Activated CD4-positive, alpha-beta memory T cell treated with anti-CD3 and anti-CD28 coated beads for 36 hours (primary cell): ENCODE results near the gene DBX2. TPM values are rescaled to one million over a fixed set of nuclear protein-coding genes. Genes with fewer than 3 reads are reported as not detected.

Experiments used
- CTCF ChIA-PET: fragments of 350-600 bp; sonication (Branson Sonifier 250); formaldehyde crosslinking; loops from one replicate; lab custom pipeline; 2021; ENCODE audit warnings: antibody characterized with exemption, inconsistent platforms; lab: Charles Lee
- POLR2A ChIA-PET: fragments of 350-600 bp; sonication (Branson Sonifier 250); formaldehyde crosslinking; loops from one replicate; lab custom pipeline; 2021; ENCODE audit warnings: antibody characterized with exemption; lab: Charles Lee
- DNase-seq: peaks from one replicate; pipeline ENCODE4 v3.0.0-alpha.2; 2020
- H3K27ac Mint-ChIP-seq: one replicate; pipeline ENCODE4 v1.8.0; 2021; ENCODE audit warnings: mixed read lengths
- H3K27me3 Mint-ChIP-seq: one replicate; pipeline ENCODE4 v1.8.0; 2021; ENCODE audit warnings: mixed read lengths
- H3K36me3 Mint-ChIP-seq: one replicate; pipeline ENCODE4 v1.8.0; 2021; ENCODE audit warnings: mixed read lengths
- H3K4me1 Mint-ChIP-seq: one replicate; pipeline ENCODE4 v1.8.0; 2021; ENCODE audit warnings: low read depth, mixed read lengths
- H3K4me3 Mint-ChIP-seq: one replicate; pipeline ENCODE4 v1.8.0; 2021; ENCODE audit warnings: mild to moderate bottlenecking, mixed read lengths
- H3K9me3 Mint-ChIP-seq: one replicate; pipeline ENCODE4 v1.8.0; 2021; ENCODE audit warnings: mixed read lengths
- intact Hi-C: fragments of 100-400 bp; cut with micrococcal nuclease; formaldehyde crosslinking; loops from one replicate; pipeline ENCODE4 v1.15.1; 2023
- total RNA-seq, 2 experiments: library from RNA; stranded (reverse); gene quantifications; one replicate each; pipeline ENCODE4 v1.2.3, GENCODE V29; 2021

The DBX2 gene
- total RNA-seq, 2 experiments from 2014 or later = not detected

DNA sequence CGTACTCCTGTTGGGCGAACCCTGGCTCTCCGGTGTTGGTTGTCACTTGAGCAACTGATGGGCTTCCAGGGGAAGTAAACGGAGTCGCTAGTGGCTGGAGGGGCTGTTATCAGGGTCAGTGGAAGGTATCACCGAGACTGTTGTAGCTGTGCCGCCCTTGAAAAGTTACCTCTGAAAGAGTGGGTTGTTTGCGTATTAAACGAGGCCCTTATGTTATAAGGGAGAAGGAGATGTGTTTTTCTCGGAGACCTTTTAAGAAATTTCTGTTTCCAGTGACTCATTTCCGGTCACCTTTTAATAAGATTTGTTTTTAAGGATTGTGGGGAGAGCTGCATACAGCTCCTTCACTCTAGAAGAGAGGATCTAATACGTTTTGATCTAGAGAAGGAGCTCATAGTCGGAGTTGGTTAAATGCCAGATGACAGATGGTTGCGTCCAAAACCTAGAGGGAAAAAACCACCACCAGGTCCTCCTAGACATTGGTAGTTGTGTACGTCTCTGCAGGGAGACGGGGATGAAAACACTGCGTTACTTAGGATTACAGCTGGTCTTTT is 750 bp upstream of the DBX2 start:
- Mint-ChIP-seq H3K4me1 (peaks cover 2% of the 10 kb centered on the region), H3K9me3 (no peaks in the 10 kb centered on the region), H3K36me3 (no peaks in the 10 kb centered on the region), H3K4me3 (no peak overlapping the region), H3K27ac (no peak overlapping the region), H3K27me3 (peaks cover 40% of the 10 kb centered on the region)
- CTCF ChIA-PET = interaction anchor here (1.2 kb wide), 1 partner anchor 103 kb away, joined by 5 read pairs; no protein-coding TSS in a partner anchor
- no peak for DNase-seq
- POLR2A ChIA-PET = no interaction called here
- intact Hi-C loops = no loop called here

DNA sequence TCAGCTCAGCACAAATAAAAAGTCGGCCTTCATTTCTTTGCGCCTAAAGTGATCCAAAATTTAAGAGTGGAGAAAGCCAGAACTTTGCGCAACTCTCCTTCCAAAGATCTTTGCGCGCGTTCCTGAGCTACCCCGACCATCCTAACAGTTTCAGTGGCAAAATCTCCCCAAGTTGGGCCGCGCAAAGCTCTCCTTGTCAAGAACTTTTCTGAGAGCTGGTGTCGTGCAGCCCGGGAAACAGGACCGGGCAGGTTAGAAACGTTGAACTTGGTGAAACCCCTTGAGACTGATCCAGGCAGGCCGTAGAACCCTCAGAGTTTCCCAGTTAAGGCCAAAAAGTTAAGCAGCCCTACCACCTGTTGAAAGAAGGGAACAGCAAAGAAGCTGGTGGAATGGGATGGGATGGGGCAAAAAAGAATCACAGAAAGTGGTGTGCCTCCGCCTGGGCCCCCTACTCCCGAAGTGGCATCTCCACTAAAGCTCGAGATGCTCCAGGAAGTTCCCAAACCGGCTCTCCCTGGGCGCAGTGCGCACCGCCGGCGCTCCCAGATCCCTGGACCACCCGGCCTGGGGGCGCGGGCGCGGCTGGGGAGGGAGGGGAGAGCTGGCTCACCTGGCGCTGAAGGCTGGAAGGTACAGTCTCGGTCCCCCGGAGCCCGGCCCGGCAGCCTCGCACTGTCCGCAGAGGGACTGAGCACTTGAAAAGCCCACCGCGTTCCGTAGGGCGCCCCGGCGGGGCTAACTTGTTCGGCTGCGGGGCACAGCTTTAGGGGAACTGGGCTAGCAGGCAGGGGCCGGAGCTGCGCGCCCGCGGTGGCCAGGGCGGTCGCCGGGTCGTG is 768 bp downstream of the DBX2 start:
- intact Hi-C loops = no loop called here

DNA sequence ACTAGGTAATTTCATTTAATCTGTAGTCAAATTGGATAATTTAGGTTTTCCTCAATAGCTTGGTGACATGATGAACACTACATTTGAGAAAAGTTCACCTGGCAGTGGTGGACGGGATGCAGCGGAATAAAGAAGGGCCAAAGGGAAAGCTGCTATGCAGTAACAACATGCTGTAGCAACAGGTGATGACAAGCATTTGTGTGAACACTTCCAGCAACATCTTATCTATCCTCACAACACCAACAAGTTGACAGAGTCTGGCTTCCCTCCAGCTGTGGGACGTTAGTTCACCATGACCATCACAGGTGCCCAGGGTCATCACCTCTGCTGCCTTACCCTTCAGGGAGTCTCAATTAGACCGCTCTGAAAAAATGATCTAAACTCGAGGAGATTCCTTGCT is 8.3 kb downstream of the DBX2 start:
- Mint-ChIP-seq H3K36me3 (no peaks in the 10 kb centered on the region), H3K27ac (no peak overlapping the region), H3K4me3 (no peak overlapping the region), H3K4me1 (no peaks in the 10 kb centered on the region), H3K27me3 (peaks cover 16% of the 10 kb centered on the region), H3K9me3 (no peaks in the 10 kb centered on the region)
- intact Hi-C loops = no loop called here
- ChIA-PET CTCF (no interaction called here), POLR2A (no interaction called here)
- no peak for DNase-seq

More for the DNA sequence above, 768 bp downstream of the DBX2 start:
- Mint-ChIP-seq H3K4me3 (no peak overlapping the region), H3K36me3 (no peaks in the 10 kb centered on the region), H3K4me1 (peaks cover 2% of the 10 kb centered on the region), H3K27ac (no peak overlapping the region), H3K9me3 (no peaks in the 10 kb centered on the region), H3K27me3 (peaks cover 47% of the 10 kb centered on the region)
- no peak for DNase-seq
- ChIA-PET CTCF (no interaction called here), POLR2A (no interaction called here)

DNA sequence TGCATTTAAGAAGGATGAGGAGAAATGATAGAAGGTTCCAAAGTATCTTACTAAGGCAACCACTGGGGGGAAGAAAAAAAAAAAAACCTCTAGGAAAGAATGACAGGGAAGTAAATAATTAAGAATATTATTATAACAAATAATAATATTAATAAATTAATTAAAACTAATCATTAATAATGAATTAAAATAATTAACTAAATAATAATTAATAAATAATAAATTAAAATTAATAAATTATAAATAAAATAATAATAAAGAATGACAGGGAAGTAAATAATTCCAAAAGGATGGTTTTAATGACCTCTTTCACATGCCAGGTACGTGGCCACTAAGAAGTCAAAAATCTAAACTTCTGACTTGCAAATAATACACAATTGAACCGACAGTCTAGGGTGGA is 9.9 kb downstream of the DBX2 start:
- ChIA-PET POLR2A (no interaction called here), CTCF (no interaction called here)
- Mint-ChIP-seq H3K36me3 (no peaks in the 10 kb centered on the region), H3K9me3 (no peaks in the 10 kb centered on the region), H3K27me3 (peaks cover 7% of the 10 kb centered on the region), H3K4me1 (no peaks in the 10 kb centered on the region), H3K27ac (no peak overlapping the region), H3K4me3 (no peak overlapping the region)
- DNase-seq = no peak
- intact Hi-C loops = no loop called here

DNA sequence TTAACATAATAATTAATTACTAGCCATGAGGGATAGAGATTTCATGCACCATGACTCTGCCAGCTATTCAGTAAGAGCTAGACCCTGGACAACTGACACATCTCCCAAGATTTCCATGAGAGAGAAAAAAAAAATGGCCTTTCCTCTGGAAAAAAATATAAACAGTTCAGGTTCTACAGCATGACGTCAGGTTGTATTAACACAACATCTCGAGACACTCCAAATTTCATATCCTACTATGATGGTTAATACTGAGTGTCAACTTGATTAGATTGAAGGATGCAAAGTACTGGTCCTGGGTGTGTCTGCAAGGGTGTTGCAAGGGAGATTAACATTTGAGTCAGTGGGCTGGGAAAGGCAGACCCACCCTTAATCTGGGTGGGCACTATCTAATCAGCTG is 11.1 kb downstream of the DBX2 start:
- Mint-ChIP-seq H3K4me3 (no peak overlapping the region), H3K27me3 (peaks cover 5% of the 10 kb centered on the region), H3K27ac (no peak overlapping the region), H3K36me3 (no peaks in the 10 kb centered on the region), H3K9me3 (no peaks in the 10 kb centered on the region), H3K4me1 (no peaks in the 10 kb centered on the region)
- ChIA-PET CTCF (no interaction called here), POLR2A (no interaction called here)
- no peak for DNase-seq
- intact Hi-C loops = no loop called here

DNA sequence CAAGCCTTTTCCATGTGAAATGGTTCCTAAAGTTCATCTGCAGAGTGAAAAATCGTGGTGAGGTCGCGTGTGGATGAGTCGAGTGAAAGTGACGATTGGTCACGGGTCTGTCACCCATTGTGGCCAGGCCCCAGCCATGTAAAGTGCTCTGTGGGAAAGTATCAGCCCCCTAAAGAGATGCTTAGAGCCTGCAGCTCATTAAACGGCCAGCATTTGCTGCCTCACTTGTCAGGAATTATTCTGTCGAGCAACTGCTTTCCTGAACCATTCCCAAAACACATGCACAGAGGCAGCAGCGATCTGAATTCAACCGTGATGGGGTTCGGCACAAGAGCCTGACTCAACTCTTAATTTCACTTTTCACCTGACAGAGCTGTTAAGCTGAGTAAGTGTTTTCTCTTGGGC is 16.0 kb downstream of the DBX2 start:
- peaks cover 12% of the 10 kb centered on the region for H3K27me3 Mint-ChIP-seq
- CTCF ChIA-PET = no interaction called here
- no peaks in the 10 kb centered on the region for H3K9me3 Mint-ChIP-seq
- no peak overlapping the region for H3K27ac Mint-ChIP-seq
- intact Hi-C loops = no loop called here
- no peaks in the 10 kb centered on the region for H3K4me1 Mint-ChIP-seq
- POLR2A ChIA-PET = no interaction called here
- DNase-seq = no peak
- H3K4me3 Mint-ChIP-seq = no peak overlapping the region
- no peaks in the 10 kb centered on the region for H3K36me3 Mint-ChIP-seq

DNA sequence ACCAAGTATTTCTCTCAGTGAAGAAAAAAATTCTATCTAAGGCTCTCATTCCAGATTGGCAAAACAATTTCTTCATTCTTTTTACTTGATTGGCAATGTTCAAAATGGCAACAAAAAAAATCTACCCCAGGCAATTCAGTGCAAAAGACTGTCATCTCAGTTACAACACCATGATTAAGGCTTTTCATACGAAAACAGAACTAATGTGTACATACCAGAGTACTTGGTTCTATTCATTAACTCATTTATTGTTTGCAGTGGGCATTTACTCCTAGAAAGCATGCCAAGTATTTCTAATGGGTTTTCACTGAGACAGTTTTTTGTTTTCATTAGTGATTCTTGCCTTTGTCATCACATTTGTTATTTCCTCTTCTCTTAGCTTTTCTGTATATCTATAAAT is 33.0 kb downstream of the DBX2 start:
- H3K36me3 Mint-ChIP-seq = no peaks in the 10 kb centered on the region
- no peaks in the 10 kb centered on the region for H3K4me1 Mint-ChIP-seq
- no peak overlapping the region for H3K4me3 Mint-ChIP-seq
- intact Hi-C loops = no loop called here
- H3K9me3 Mint-ChIP-seq = peaks cover 15% of the 10 kb centered on the region
- no peak for DNase-seq
- CTCF ChIA-PET = interaction anchor here (0.6 kb wide), 1 partner anchor 8 kb away, joined by 3 read pairs; no protein-coding TSS in a partner anchor
- peaks cover 5% of the 10 kb centered on the region for H3K27me3 Mint-ChIP-seq
- H3K27ac Mint-ChIP-seq = no peak overlapping the region
- POLR2A ChIA-PET = no interaction called here

DNA sequence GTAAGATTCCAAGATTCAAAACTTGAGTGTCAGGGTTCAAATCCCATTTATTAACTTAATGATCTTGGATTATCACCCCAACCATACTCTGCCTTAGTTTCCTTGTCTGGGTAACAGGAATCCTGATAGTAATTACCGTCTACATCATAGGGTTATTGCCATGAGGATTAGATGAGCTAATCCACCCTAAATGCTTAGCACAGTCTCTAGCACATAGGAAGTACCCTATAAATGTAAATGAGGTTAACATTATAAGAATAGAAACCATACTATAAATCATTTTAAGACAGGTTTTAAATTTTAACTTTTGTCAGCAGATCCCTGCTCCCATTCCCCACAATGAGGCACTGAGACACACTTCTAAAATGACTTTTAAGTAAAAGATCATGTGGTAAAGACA is 36.5 kb downstream of the DBX2 start:
- no peak overlapping the region for H3K4me3 Mint-ChIP-seq
- no peaks in the 10 kb centered on the region for H3K4me1 Mint-ChIP-seq
- no peaks in the 10 kb centered on the region for H3K36me3 Mint-ChIP-seq
- no peak overlapping the region for H3K27ac Mint-ChIP-seq
- H3K27me3 Mint-ChIP-seq = peaks cover 7% of the 10 kb centered on the region
- no peak for DNase-seq
- POLR2A ChIA-PET = no interaction called here
- intact Hi-C loops = no loop called here
- CTCF ChIA-PET = no interaction called here
- H3K9me3 Mint-ChIP-seq = peaks cover 7% of the 10 kb centered on the region

DNA sequence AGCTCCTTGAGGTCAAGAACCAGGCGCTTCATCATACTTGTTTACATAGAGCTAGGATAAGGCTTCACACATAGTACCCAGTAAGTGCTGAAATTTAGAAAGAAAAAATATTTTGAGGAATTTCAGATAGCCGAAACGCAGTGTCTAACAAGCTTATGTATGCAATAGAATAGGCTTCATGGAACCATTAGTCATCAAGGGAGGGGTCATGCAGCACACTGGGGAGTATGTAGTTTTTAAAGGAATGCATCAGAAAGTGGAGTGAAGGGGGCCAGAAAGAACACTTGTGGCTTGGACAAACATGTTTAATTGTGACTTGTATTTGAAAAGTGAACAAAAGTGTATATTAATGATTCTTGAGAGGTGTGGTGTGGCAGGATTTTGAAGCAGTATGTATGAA is 38.1 kb downstream of the DBX2 start:
- ChIA-PET POLR2A (no interaction called here), CTCF (no interaction called here)
- Mint-ChIP-seq H3K9me3 (no peaks in the 10 kb centered on the region), H3K27ac (no peak overlapping the region), H3K4me1 (no peaks in the 10 kb centered on the region), H3K27me3 (peaks cover 7% of the 10 kb centered on the region), H3K4me3 (no peak overlapping the region), H3K36me3 (no peaks in the 10 kb centered on the region)
- intact Hi-C loops = no loop called here
- no peak for DNase-seq

DNA sequence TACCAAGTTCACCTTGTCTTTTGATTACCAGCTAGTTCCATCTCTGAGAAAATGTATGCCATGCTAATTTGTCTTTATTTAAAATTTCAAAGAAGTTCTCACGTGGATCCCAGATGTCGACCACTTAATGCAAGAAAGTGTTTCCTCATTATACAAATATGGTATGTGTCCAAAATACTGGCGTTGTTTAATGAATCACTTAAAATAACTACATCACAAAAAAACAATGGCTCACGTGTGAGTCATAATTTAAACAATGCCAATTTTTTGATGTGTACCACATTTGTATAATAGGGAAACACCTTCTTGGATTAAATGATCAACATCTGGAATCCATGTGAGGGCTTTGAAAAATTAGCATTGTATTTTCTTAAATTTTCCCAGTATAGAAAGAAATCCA is 40.8 kb downstream of the DBX2 start:
- intact Hi-C loops = no loop called here
- H3K4me3 Mint-ChIP-seq = no peak overlapping the region
- H3K27ac Mint-ChIP-seq = no peak overlapping the region
- no peaks in the 10 kb centered on the region for H3K36me3 Mint-ChIP-seq
- ChIA-PET POLR2A (no interaction called here), CTCF (interaction anchor here (0.7 kb wide), 1 partner anchor 8 kb away, joined by 3 read pairs; no protein-coding TSS in a partner anchor)
- peaks cover 5% of the 10 kb centered on the region for H3K27me3 Mint-ChIP-seq
- no peaks in the 10 kb centered on the region for H3K4me1 Mint-ChIP-seq
- H3K9me3 Mint-ChIP-seq = no peaks in the 10 kb centered on the region
- DNase-seq = no peak

DNA sequence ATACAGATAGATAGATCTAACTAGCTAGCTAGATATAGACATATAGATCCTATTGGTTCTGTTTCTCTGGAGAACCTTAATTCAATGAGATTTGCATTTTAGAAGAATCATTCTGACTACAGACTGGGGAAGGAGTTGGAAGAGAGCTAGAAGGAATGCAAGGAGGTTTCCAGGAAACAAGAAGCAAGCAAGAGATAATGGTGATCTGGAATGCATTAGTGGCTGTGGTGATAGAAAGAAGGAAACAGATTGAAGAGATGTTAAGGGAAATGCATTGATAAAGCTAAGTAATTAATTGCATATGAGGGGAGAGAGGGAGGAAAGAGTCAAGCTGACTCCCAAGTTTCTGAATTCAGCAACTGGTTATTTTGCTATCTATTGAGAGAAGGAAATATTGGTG is 42.7 kb downstream of the DBX2 start:
- ChIA-PET CTCF (no interaction called here), POLR2A (no interaction called here)
- intact Hi-C loops = no loop called here
- Mint-ChIP-seq H3K27ac (no peak overlapping the region), H3K4me3 (no peak overlapping the region), H3K36me3 (no peaks in the 10 kb centered on the region), H3K9me3 (no peaks in the 10 kb centered on the region), H3K27me3 (peaks cover 2% of the 10 kb centered on the region), H3K4me1 (no peaks in the 10 kb centered on the region)
- no peak for DNase-seq

DNA sequence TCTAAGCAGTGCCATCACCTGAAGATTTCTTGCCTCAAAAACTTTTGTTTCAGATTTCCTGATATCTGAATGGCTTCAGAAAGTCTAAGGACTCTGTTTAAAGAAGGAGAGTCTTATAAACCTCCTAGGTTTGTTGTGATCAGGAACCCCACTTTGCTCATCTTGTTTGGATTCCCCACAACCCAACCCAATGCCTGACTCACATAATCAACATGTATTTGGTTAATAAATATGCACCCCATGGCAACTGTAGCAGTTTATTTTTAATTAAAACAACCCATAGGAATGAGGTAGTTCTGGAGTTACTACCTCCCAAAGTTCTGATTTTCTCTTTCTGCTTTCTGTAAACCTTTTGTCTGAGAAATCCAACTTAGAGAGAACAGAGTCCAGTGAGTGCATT is 51.5 kb downstream of the DBX2 start:
- H3K4me1 Mint-ChIP-seq = no peaks in the 10 kb centered on the region
- H3K27me3 Mint-ChIP-seq = peaks cover 3% of the 10 kb centered on the region
- no peaks in the 10 kb centered on the region for H3K9me3 Mint-ChIP-seq
- no peak overlapping the region for H3K27ac Mint-ChIP-seq
- intact Hi-C loops = no loop called here
- ChIA-PET CTCF (no interaction called here), POLR2A (no interaction called here)
- H3K36me3 Mint-ChIP-seq = no peaks in the 10 kb centered on the region
- DNase-seq = no peak
- no peak overlapping the region for H3K4me3 Mint-ChIP-seq

DNA sequence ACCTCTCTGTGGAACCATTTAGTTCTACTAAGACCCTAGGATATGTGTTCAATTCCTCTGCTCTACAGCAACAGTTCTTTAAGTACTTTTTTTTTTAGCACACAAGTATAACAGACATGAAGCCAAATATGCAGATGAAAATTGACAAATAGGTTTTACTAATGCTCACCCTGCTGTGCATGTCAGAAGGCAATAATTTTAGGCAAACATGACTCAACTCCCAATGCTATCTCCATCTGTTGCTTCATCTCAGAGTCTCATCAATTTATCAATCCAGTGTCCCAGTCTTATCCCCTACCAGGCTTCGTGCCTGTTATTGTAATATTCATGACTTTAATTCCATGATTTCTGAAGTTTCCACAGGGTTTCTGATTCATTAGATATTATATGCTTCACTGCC is 57.7 kb downstream of the DBX2 start:
- H3K4me3 Mint-ChIP-seq = no peak overlapping the region
- DNase-seq = no peak
- H3K27me3 Mint-ChIP-seq = peaks cover 2% of the 10 kb centered on the region
- CTCF ChIA-PET = no interaction called here
- H3K4me1 Mint-ChIP-seq = no peaks in the 10 kb centered on the region
- POLR2A ChIA-PET = no interaction called here
- H3K36me3 Mint-ChIP-seq = no peaks in the 10 kb centered on the region
- no peaks in the 10 kb centered on the region for H3K9me3 Mint-ChIP-seq
- intact Hi-C loops = no loop called here
- no peak overlapping the region for H3K27ac Mint-ChIP-seq
